Activated CD4-positive, alpha-beta T cell treated with anti-CD3 and anti-CD28 coated beads, Interleukin-2, amount 50 U/mL, for 1 hour (primary cell): ENCODE data around the gene FAM83C.
A peak's percentile ranks its signal among the peaks of the same experiment; 100 is the strongest.

ENCODE experiments used
- DNase-seq: peaks from one replicate; pipeline ENCODE4 v3.0.0-alpha.2; 2020

Gene FAM83C

DNA sequence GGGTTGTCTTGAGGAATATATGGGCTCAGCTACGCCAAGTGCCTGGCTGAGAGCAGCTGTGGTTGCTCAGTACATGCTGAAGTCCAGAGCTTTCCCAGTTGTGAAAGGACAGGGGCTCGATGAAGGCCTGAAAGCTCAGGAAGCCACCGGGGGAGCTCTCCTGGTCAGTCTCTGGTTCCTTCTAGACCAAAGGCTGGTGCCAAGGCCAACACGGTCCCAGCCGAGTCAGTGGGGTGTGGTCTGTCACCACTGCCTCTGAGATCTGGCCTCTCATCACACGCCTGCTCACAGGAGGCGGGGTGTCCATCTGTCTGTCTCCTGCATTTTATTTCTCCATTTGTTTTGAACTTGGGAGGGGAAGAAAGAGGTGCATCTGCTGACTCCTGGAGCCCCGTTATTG is 4.9 kb upstream of the FAM83C start:
- no peak for DNase-seq

DNA sequence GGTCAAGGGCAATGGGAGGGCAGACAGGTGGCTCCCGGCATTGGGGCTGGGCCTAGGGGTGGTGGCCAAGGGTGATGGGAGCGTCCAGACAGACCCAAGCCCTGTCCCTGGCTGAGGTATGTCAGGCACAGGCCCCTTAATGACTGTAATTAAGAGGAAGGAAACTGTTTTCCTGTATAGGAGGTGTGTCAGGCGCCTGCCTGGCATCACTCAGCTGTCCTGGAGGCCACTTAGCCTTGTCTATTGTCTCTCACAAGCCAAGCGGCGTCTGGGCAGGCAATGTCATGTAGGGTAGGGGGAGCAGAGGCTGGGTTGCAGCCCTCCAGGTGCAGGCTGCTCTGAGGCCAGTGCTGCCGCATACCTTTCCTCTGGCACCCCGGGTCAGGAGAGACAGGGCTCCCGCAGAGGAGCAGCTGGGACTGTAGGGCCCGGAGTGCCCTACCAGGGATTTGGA is 3.9 kb upstream of the FAM83C start:
- DNase-seq = no peak

DNA sequence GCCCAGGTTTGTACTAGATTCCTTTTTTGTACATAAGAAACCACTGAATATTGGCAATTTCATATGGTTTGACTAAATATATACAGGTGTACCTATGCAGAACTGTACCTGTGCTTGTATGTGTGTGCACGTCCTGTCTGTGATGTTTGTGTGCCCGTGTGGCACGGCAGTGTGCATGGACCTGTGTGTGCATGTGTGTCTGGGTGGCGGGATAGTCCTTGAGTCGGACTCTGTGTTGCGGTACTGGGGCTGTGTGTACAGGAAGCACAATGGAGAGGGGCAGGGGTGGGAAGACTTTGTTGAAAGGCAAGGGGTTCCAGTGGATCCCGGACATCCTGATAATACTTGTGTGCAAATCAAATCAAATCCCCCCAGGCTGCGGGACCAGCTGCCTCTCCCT is 3.4 kb upstream of the FAM83C start:
- no peak for DNase-seq

DNA sequence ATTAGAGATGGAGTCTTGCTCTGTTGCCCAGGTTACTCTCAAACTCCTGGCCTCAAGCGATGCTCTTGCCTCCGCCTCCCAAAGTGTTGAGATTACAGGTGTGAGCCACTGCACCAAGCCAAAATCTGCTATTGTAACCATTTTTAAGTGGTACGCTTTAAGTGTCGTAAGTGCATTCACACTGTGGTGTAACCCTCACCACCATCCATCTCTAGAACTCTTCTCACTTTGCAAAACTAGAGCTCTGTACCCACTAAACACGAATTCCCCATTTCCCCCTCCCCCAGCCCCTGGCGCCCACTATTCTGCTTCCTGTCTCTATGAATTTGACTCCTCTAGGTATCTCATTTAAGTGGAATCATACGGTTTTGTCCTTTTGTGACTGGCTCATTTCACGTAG is 2.8 kb upstream of the FAM83C start:
- DNase-seq = no peak

DNA sequence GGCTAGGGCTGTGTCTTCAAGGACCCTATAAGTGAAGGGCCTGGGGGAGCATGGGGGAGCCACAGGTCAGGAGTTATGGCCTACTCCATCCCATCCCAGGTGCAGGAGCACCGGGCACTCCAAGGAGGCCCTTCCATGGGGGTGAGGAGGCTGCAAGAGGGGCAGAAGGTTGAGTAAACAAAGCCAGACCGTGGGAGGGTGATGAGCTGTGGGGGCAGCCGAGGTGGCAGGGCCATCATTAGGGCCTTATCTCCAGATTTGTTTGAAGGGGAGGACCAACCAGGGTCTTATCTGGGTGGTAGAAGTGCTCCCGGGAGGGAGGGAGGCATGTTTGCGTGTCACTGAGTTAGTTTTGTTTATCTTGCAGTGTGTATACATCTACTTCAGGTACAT is 2.1 kb upstream of the FAM83C start:
- no peak for DNase-seq

DNA sequence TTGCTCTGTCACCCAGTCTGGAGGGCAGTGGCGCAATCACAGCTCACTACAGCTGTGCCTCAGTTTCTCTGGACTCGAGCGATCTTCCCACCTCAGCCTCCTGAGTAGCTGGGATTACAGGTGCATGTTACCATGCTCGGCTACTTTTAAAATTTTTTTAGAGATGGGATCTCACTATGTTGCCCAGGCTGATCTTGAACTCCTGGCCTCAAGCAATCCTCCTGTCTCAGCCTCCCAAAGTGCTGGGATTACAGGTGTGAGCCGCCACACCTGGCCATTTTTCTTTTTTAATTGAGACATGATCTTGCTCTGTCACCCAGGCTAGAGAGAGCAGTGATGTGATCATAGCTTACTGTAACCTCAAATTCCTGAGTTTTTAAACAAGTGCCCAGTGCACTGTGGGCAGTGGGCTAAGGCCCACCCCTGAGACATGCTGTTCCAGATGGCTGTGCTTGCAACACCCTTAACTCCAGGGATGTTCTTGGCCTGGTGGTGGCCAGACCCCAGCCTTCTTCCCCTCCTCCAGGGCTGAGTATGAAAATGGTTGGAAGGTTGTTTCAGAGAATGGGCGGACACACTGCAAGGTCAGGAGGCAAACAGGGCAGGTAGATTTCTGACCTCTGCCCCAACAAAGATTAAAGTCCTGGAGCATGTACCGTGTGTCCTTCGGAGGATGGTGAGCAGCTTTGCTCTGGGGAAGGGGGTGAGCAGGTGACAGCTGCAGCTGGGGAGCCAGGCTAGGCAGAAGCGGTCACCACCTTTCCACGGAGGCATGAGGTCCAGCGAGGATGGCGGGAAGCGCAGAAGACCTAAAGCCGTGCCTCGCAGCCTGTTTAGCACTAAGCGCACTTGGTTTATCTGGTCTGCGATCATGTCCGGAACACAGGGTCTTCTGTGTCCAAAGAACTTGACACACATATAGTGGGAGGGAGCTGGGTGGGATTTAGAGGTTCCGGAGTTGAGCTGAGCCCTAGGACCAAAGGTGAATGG is 1.4 kb upstream of the FAM83C start:
- DNase-seq = no peak

DNA sequence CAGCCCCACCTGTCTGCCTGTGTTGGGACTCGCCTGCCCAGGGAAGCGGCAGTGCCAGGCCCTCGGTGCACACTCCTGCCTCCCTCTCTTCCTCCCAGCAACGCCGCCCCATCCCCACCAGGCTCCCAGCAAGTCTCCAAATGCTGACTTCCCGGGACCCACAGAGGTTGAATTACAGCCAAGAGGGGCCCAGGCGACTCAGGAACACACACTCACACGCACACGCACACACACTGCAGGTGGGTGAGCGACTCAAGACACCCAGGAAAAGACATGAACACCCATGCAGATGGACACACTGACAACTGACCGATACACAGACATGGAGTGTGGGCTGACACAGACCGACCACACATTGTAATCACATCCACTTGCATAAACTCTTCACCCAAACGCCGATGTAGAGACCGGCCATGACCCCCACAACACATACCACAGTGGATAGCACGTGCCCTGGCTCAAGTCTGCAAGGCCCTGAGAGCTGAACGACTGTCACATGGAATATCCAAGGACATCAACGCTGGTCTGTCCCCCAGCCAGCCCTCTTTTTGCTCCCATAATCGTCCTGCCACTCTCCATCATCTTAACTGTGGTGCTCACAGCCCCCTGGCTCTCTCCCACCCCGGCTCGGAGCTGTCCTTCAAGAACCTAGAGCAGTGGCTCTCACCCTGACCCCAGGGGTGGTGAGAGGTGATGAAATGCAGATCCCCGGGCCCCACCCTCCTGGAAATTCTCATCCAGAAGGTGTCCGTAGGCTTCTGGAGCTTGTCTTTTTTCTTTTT is 470 bp upstream of the FAM83C start:
- DNase-seq = no peak

DNA sequence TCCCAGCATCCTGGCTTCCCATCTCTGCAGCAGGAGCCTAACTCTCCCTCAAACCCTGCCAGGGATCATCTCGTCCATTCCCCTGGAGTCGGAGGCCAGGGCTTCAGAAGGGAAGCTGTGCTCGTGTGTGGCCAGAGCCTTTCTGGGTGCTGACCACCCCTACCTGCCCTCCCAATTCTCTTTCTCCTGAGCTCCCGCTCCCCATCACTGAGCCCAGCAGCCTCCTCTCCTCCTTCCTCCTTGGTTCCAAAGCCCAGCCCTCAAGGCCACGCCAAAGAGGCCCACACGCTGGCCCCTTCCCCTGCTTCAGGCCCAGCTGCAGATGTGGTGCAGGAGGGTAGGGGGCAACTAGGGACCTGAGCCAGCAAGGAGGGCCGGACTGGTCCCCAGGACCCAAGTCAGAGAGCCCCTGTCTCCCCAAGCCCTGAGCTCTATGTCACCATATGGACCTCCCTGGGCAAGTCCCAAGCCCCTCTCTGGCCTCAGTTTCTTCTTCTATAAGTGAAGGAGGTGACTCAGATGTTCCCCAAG is 1.3 kb downstream of the FAM83C start:
- DNase-seq = no peak

DNA sequence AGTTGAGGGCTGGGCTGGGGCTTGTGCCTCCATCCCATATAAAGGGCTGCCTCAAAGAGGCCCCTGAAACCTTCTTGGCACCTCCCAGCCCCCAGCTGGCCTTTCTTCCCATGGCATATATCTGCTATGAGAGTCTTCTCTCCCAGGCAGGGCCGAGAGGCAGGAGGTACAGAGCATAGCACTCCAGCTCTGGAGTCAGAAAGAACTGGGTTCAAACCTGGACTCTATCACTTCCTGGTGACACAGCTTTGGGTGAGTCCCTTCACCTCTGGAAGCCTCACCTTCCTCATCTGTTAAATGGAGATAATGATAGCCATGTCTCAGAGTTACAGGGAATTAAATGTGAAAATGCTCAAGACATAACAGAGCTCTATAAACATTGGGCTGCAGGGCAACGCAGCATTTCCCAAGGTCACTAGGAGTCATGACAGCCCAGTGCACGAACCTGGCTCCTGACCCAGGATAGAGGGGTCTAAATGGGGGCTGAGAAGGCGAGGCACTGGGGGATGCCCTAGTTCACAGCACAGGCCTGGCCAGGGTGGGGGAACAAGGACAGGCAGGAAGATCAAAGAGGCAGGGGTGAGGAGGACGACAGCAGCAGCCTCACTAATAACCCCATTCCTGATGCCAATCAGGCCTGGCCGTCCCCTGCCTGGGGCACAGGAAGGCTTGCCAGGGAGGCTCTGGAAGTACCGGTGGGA is 1.9 kb downstream of the FAM83C start:
- no peak for DNase-seq

DNA sequence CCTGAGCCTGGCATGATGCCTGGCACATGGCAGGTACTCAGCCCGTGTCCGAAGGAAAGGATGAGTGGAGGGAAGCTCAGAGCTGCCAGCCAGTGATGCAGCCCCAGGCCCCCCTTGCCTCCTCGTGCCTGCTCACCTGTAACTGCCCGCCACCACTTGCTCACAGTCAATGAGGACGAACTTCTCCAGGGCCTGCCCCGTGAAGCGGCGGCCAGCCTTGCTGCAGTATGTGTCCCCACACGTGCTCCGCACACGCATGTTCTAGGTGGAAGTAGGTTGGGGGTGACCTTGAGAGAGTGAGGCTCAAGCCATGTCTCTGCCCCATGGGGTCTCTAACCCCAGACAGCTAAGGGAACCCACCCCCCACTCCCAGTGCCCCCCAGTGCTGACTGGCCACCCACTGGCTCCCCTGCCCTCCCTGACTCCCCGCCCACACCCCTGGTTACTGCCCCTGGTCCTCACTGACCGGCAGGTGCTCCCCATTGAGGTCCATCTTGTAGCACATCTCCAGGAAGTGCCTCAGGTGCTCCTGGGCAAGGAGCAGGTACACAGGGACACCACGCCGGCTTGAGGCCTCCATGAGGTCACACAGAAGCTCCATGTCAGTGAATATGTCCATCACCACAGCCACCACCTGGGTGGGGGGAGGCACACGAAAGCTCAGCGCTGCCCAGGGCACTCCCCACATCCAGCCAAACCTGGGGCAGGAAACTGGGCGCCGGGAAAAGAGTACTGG is 3.7 kb downstream of the FAM83C start:
- DNase-seq = no peak

DNA sequence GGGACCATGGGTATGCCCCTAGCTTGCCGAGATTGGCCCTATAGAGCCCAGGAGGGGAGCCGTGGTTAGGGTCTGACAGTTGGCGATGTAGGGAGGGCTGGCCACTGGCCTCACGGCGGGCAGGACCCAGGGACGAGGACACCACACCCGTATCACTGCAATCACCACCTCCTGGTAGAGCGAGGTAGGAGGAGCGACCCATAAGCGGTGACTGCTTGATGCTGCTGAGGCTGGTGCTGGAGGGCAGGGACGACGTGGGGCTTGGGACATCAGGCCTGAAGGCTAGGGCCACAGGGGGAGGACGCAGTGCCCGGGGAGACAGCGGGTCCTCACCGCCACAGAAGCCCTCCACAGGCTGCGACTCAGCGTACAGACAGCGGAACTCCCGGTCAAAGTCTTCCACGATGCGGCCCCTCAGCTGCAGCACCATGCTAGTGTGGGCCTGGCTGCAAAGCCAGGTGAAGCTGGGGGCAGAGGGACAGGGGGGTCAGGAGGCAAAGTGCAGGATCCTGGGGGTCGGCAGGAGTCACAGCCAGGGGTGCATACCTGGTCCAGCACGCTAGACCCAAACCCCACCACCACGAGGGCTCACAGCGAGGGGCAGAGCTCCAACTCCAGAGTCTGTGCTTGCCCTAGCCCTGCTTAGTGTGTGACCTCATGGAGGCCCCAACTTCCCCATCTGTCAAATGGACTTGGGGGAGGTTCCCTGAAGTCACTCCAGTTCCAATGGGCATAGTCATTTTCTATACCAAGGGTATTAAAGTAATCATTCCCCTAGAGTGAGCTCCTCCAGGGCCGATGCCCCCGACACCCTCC is 4.5 kb downstream of the FAM83C start:
- no peak for DNase-seq

DNA sequence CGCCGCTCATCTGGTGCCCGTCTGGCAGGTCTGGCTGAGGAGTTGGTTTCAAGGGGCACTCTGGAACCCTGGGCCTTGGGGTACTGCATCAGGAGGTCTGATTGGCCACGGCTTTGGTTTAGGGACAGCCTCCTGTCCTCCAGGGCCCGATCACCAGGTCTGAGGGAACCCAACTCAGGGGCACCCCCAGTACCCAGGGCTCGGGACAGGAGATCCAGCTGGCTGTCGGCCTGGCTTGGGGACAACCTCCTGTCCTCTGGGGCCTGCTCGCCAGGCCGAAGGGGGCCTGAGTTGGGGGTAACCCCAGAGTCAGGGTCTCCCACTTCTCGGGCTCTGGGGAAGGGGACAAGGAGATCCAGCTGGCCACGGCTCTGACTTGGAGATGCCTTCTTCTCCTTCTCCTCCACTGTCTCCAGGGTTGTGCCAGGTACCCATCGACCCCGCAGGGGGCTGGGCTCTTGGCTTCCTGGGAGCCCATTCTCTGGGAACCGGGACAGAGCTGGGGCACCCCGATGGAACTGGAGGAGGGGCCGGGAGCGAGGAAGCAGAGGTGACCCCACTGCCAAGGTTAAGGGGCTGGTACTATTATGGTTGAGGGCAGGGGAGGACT is 5.2 kb downstream of the FAM83C start:
- no peak for DNase-seq

DNA sequence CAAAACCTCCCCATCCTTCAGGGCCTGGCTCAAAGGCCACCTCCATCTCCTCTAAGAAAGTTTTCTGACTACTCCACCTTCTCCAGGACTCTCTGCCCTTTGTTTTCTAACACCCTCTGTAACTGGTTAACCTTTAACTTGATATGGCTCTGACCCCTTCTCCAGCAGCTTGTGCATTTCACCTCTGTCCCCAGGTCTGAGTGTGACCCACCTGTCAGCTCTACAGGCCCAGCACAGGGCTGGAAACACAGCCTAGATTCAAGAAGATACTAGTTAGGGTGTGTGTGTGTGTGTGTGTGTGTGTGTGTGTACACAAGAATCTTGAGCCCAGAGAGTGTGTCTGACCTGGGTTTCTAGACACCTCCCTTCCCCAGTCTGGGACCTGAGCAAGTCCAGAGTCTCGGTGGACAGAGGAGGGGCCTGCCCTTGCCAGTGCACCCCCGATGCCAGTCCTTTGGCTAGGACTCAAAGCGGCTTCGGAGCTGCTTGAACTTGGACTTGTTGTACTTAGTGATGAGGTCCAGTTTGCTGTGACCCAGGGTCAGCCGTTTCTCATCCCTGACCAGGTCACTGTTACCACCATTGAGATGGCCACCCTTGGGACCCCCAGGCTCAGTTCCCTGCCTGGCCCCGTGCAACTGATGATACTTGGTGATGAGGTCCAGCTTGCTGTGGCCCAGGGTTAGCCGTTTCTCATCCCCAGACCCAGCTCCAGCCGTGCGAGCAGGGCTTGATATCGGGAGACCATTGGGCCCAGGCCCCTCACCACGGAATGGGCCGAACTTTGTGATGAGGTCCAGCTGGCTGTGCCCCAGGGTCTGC is 5.9 kb downstream of the FAM83C start:
- no peak for DNase-seq

DNA sequence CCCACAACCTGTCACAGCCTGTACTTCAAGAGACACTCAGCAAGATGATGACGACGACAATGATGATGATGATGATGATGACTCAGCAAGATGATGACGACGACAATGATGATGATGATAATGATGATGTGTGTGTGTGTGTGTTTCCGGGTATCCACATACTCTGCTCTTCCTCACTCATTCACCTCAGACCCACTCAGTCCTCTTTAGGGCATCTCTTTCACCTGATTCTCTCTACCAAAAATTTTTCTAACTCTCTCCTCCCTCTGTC is 6.5 kb downstream of the FAM83C start:
- DNase-seq = no peak

DNA sequence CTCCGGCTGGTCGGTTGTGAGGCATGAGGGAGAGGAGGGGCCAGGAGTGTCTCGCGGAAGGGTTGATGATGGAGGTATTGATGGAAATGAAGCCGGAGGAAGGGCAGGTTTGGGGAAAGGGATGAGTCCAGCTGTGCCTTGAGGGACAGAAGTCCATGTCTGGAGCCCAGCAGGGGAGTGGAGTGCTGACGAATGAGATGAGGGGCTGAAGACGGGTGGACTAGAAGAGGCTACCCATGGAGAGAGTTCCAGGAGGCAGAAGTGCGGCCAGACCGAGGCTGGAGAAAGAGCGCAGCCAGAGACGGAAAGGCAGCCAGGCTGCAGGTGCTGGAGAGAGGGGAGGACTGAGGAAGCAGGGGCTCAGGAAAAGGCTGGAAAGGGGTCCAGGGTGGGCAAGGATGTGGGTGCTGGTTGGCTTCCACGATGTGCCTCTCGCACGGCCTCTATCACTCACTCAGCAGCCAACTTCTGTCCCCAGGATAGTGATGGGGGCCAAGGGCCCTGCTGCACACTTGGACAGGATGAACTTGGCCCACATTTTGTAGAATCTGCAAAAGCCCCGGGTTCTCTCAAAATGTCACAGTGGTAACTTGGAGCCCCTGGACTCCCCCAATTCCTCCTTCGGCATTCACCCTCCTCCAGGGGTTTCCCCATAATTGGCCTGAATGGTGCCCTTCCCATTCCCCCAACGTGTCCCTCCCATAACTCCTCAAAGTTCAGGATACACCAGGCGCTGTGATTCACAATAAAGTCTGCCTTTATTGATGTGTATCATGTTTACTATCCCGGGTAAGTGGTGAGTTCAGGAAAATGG is 7.0 kb downstream of the FAM83C start:
- no peak for DNase-seq

DNA sequence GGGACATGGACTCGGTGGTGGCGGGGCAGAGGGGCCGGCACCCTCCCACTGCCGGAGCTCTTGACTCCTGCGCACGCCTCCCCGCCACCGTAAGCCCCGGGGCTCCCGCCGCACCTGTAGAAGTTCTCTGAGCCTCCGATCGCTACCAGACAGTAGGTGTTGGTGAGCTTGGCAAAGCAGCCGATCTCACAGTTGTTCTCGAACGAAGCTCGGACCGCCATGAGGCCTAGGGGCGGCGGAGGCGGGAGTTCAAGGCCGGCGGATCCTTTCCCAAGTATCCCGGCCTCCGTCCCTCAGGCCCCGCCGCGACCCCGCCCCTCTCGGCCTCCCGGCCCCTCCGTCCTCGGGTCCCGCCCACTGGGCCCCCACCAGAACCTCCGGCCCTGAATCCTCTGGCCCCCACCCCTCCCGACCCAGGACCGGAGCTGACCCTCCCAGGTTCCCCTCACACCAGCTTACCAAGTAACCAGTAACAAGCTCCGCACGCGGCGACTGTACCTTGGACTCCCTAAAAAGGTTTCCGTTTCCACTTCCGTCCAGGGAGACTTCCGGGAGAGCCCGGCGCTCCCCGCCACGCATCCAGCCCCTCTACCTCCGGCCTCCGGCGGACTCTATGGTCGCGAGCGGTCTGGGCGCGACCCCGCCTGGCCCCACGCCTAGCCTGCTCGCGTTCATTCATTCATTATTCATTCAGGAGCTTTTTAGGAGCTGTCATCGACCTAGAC is 7.8 kb downstream of the FAM83C start, which contains the start of gene EIF6:
Gene EIF6, minus strand, starts transcription at position 506 of the 725 bp plus-strand sequence. Its CDS starts 285 bp downstream, at position 221.
- peak; percentile 55 for DNase-seq

DNA sequence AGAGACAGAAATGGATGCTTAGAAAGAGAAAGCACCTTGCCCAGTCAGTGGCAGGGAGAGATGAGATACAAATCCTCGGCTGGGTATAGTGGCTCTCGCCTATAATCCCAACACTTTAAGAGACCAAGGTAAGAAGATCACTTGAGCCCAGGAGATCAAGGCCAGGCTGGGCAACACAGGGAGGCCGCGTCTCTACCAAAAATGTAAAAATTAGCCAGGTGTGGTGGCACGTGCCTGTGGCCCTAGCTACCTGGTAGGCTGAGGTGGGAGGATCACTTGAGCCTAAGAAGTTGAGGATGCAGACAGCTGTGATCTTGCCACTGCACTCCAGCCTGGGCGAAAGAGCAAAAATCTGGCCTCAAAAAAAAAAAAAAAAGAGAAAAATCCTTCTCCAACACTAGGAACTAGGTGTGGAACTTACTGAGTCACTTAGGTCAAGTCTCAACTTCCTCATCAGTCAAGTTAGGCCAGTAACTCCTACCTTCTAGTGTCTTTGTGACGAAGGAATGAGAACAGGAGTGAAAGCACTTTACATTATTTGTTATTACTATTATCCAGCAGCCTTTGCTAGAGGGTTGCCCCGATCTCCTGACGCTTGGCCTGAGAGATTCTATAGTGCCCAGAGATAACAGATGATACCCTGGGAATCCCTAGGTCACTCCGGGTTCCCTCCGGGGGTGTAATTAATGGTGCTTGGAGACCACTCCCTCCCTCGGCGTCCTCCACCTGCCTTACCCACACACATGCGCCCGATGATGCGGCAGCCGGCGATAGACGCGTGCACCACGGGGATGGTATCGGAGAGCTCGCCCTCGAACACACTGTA is 8.6 kb downstream of the FAM83C start:
- no peak for DNase-seq
